HepG2 (cell line): Measurements from ENCODE around the gene AK9.

Experiments used
- CCAR2 ChIP-seq: fragments of 200-400 bp; formaldehyde crosslinking; optimal IDR thresholded peaks from 2 replicates; pipeline ENCODE3; 2018; ENCODE audit warnings: low read depth, mild to moderate bottlenecking, low read length, moderate library complexity
- CEBPB ChIP-seq: IDR thresholded peaks from 2 replicates; pipeline ENCODE4 v1.6.1; 2011; ENCODE audit warnings: low read depth, low read length, improper control_type of control experiment, borderline replicate concordance
- POLR2AphosphoS2 ChIP-seq: IDR thresholded peaks from 2 replicates; pipeline ENCODE4 v1.6.1; 2011; ENCODE audit warnings: low read depth, low read length, improper control_type of control experiment
- SUZ12 ChIP-seq: fragments of 150-350 bp; IDR thresholded peaks from 2 replicates; pipeline ENCODE4 v1.6.1; 2014; ENCODE audit warnings: low read depth, low read length
- TGIF2 ChIP-seq: IDR thresholded peaks from 2 replicates; pipeline ENCODE4 v1.6.1; 2016; ENCODE audit warnings: control low read depth, missing compliant biosample characterization
- TF ChIP-seq, protein P1 (sequence below): sonication (generic); formaldehyde crosslinking; IDR thresholded peaks from 2 replicates; pipeline ENCODE4 v1.5.0; 2020; ENCODE audit warnings: mild to moderate bottlenecking, missing genetic modification reagents, moderate library complexity
- TF ChIP-seq, protein P2 (sequence below): IDR thresholded peaks from 2 replicates; pipeline ENCODE4 v1.6.1; 2016; ENCODE audit warnings: control low read depth

- TF ChIP-seq POLR2AphosphoS2 (no peak), CEBPB (no peak), TGIF2 (CRISPR knock-in tag) (no peak), CCAR2 (no peak), SUZ12 (no peak)
- TF ChIP-seq, protein P1, sequence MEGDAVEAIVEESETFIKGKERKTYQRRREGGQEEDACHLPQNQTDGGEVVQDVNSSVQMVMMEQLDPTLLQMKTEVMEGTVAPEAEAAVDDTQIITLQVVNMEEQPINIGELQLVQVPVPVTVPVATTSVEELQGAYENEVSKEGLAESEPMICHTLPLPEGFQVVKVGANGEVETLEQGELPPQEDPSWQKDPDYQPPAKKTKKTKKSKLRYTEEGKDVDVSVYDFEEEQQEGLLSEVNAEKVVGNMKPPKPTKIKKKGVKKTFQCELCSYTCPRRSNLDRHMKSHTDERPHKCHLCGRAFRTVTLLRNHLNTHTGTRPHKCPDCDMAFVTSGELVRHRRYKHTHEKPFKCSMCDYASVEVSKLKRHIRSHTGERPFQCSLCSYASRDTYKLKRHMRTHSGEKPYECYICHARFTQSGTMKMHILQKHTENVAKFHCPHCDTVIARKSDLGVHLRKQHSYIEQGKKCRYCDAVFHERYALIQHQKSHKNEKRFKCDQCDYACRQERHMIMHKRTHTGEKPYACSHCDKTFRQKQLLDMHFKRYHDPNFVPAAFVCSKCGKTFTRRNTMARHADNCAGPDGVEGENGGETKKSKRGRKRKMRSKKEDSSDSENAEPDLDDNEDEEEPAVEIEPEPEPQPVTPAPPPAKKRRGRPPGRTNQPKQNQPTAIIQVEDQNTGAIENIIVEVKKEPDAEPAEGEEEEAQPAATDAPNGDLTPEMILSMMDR (CRISPR knock-in tag) = no peak
- TF ChIP-seq, protein P2, sequence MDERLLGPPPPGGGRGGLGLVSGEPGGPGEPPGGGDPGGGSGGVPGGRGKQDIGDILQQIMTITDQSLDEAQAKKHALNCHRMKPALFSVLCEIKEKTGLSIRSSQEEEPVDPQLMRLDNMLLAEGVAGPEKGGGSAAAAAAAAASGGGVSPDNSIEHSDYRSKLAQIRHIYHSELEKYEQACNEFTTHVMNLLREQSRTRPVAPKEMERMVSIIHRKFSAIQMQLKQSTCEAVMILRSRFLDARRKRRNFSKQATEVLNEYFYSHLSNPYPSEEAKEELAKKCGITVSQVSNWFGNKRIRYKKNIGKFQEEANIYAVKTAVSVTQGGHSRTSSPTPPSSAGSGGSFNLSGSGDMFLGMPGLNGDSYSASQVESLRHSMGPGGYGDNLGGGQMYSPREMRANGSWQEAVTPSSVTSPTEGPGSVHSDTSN (CRISPR knock-in tag) = no peak
Observed at GRCh38 chr6:109739686-109740085, 48.7 kb upstream of the AK9 start.
